Liver (tissue), 9 donors: ENCODE measurements around the gene C1QL1. TPM values are rescaled to one million over a fixed set of nuclear protein-coding genes. Genes with fewer than 3 reads are reported as not detected.

ENCODE experiments used
- DNase-seq: peaks from one replicate; pipeline ENCODE4 v3.0.0-alpha.2; 2017; ENCODE audit warnings: low spot score
- H3K27ac ChIP-seq, 2 donors: one replicate each; pipeline ENCODE4 v1.7.0; 2013; ENCODE audit warnings: inconsistent platforms in 2 of 2, low read length in 2 of 2, control low read depth in 1 of 2, low read depth in 1 of 2, mild to moderate bottlenecking in 1 of 2
- H3K27me3 ChIP-seq, 4 donors: one replicate each; pipeline versions ENCODE4 v1.6.1 to v1.7.0; 2013; ENCODE audit warnings: low read length in 3 of 4, inconsistent platforms in 1 of 4, mild to moderate bottlenecking in 1 of 4, moderate library complexity in 1 of 4; ENCODE audit not compliant: control insufficient read depth in 4 of 4, insufficient read depth in 4 of 4
- H3K36me3 ChIP-seq, 4 donors: one replicate each; pipeline versions ENCODE4 v1.6.1 to v1.7.0; 2013; ENCODE audit warnings: low read length in 3 of 4, mild to moderate bottlenecking in 3 of 4, low read depth in 1 of 4, moderate library complexity in 1 of 4; ENCODE audit not compliant: control insufficient read depth in 4 of 4, insufficient read depth in 3 of 4
- H3K4me1 ChIP-seq, 4 donors: one replicate each; pipeline versions ENCODE4 v1.6.1 to v1.7.0; 2013; ENCODE audit warnings: low read length in 3 of 4, mild to moderate bottlenecking in 3 of 4, moderate library complexity in 1 of 4; ENCODE audit not compliant: control insufficient read depth in 4 of 4, insufficient read depth in 4 of 4
- H3K4me3 ChIP-seq, 3 donors: one replicate each; pipeline versions ENCODE4 v1.6.1 to v1.7.0; 2013; ENCODE audit warnings: low read length in 3 of 3, control low read depth in 1 of 3, low read depth in 1 of 3, mild to moderate bottlenecking in 1 of 3
- H3K9ac ChIP-seq, 2 donors: one replicate each; pipeline ENCODE4 v1.7.0; 2013; ENCODE audit warnings: low read length in 2 of 2, mild to moderate bottlenecking in 2 of 2, moderate library complexity in 2 of 2, control low read depth in 1 of 2, low read depth in 1 of 2
- H3K9me3 ChIP-seq, 4 donors: one replicate each; pipeline versions ENCODE4 v1.6.1 to v1.7.0; 2013; ENCODE audit warnings: low read length in 3 of 4; ENCODE audit not compliant: control insufficient read depth in 4 of 4
- ATF3 ChIP-seq: IDR thresholded peaks from 2 replicates; pipeline ENCODE4 v1.6.1; 2016; ENCODE audit warnings: antibody characterized with exemption
- CTCF ChIP-seq: fragments of 150-350 bp; IDR thresholded peaks from 2 replicates; pipeline ENCODE4 v1.5.1; 2017; ENCODE audit warnings: improper control_type of control experiment, low read depth, low read length; ENCODE audit not compliant: missing input control
- EGR1 ChIP-seq, 2 donors: IDR thresholded peaks; 2 replicates each; pipeline ENCODE4 v1.6.1; 2016 to 2018; ENCODE audit warnings: antibody characterized with exemption in 2 of 2, low read depth in 2 of 2
- FOXA1 ChIP-seq: IDR thresholded peaks from 2 replicates; pipeline ENCODE4 v1.6.1; 2016; ENCODE audit warnings: antibody characterized with exemption
- FOXA2 ChIP-seq: IDR thresholded peaks from 2 replicates; pipeline ENCODE4 v1.6.1; 2016; ENCODE audit warnings: antibody characterized with exemption
- GABPA ChIP-seq, 2 donors: IDR thresholded peaks in 1 of 2; conservative IDR thresholded peaks in 1 of 2; 2 replicates each; pipeline ENCODE4 v1.6.1; 2016; ENCODE audit warnings: antibody characterized with exemption in 2 of 2, mild to moderate bottlenecking in 1 of 2, moderate library complexity in 1 of 2
- HNF4A ChIP-seq, 2 donors: conservative IDR thresholded peaks; 2 replicates each; pipeline ENCODE4 v1.6.1; 2016; ENCODE audit warnings: antibody characterized with exemption in 2 of 2, mild to moderate bottlenecking in 2 of 2
- HNF4G ChIP-seq: IDR thresholded peaks from 2 replicates; pipeline ENCODE4 v1.6.1; 2016; ENCODE audit warnings: antibody characterized with exemption
- JUND ChIP-seq, 2 donors: IDR thresholded peaks; 2 replicates each; pipeline ENCODE4 v1.6.1; 2016; ENCODE audit warnings: antibody characterized with exemption in 2 of 2
- NR2F2 ChIP-seq: IDR thresholded peaks from 2 replicates; pipeline ENCODE4 v1.6.1; 2016; ENCODE audit warnings: antibody characterized with exemption
- RAD21 ChIP-seq, 2 donors: IDR thresholded peaks; 2 replicates each; pipeline ENCODE4 v1.6.1; 2016; ENCODE audit warnings: antibody characterized with exemption in 2 of 2, mild to moderate bottlenecking in 2 of 2
- RXRA ChIP-seq, 2 donors: IDR thresholded peaks; 2 replicates each; pipeline ENCODE4 v1.6.1; 2017 to 2018; ENCODE audit warnings: antibody characterized with exemption in 2 of 2, mild to moderate bottlenecking in 1 of 2
- SP1 ChIP-seq: IDR thresholded peaks from 2 replicates; pipeline ENCODE4 v1.6.1; 2018; ENCODE audit warnings: antibody characterized with exemption, mild to moderate bottlenecking
- TAF1 ChIP-seq: conservative IDR thresholded peaks from 2 replicates; pipeline ENCODE4 v1.6.1; 2016; ENCODE audit warnings: antibody characterized with exemption, mild to moderate bottlenecking
- YY1 ChIP-seq: IDR thresholded peaks from 2 replicates; pipeline ENCODE4 v1.6.1; 2016; ENCODE audit warnings: antibody characterized with exemption, mild to moderate bottlenecking
- ZBTB33 ChIP-seq: IDR thresholded peaks from 2 replicates; pipeline ENCODE4 v1.6.1; 2016; ENCODE audit warnings: antibody characterized with exemption
- WGBS: extraction: QIAGEN DNeasy Blood & Tissue Kit; methylation state at CpG from one replicate; pipeline ENCODE4 v1.1.7; 2013; 5-methylcytosine and 5-hydroxymethylcytosine counted together
- polyA plus RNA-seq, 2 donors: library from polyadenylated mRNA; stranded (reverse) in 1 of 2; unstranded in 1 of 2; fragments of 200-250 nt in 1 of 2; fragments of >200 nt in 1 of 2; fragmentation: Nextera tagmentation in 1 of 2; extraction: Ambion mirVana in 1 of 2; gene quantifications; one replicate each; pipeline versions ENCODE4 v1.2.1 to v1.2.3, GENCODE V29; 2013 to 2015
- total RNA-seq, 2 donors: library from RNA; depleted of rRNA; stranded (reverse); fragments of >200 nt; gene quantifications; one replicate each; pipeline ENCODE4 v1.2.3, GENCODE V29; 2014
- TF ChIP-seq, protein P1 (sequence below): IDR thresholded peaks from 2 replicates; pipeline ENCODE4 v1.6.1; 2016; ENCODE audit warnings: antibody characterized with exemption, mild to moderate bottlenecking
- TF ChIP-seq, protein P2 (sequence below): IDR thresholded peaks from 2 replicates; pipeline ENCODE4 v1.6.1; 2016; ENCODE audit warnings: antibody characterized with exemption
- donor health status: healthy.
- donor health status: healthy.
- donor health status: healthy.
- donor health status: healthy.
- donor health status: healthy.

C1QL1 gene
- total and polyA plus RNA-seq, 4 donors, result 0.17 to 0.57 (median 0.23) TPM; not detected in 1

GRCh38 chr17:44919885-44920564 is 48.1 kb downstream of the C1QL1 start (continued):
- TF ChIP-seq CTCF, result peak; percentile 88

DNA sequence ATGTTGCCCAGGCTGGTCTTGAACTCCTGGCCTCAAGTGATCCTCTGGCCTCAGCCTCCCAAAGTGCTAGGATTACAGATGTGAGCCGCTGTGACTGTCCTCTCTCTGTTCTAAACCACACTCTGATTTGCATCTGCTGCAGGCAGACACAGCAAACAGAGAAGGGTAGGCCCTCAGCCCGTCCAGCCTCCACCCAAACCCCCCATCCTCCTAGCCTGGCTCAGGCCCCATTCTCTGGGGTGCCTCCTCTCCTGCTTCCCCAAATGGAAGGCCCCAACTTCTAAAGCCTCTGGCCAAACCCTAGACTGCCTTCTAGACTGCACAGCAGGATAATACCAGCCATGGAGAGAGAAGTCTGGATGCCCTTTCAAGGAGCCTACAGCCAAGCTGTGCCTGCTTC is 48.7 kb downstream of the C1QL1 start:
- TF ChIP-seq JUND (IDR thresholded peaks at IDR 0.05), result no peak
- no peak for TF ChIP-seq NR2F2
- TF ChIP-seq GABPA (IDR thresholded peaks at IDR 0.05 in 1 of 2, conservative IDR thresholded peaks at IDR 0.05 in 1 of 2), result no peak
- no peak for TF ChIP-seq ZBTB33
- peaks cover 0 to 6% (median 1%) of the 10 kb centered on the region in 4 donors for H3K4me1 ChIP-seq
- no peak overlapping the region for H3K4me3 ChIP-seq
- H3K9me3 ChIP-seq, result no peaks in the 10 kb centered on the region
- H3K9ac ChIP-seq, result no peak overlapping the region
- H3K27me3 ChIP-seq, result no peaks in the 10 kb centered on the region
- H3K36me3 ChIP-seq, result no peaks in the 10 kb centered on the region
- H3K27ac ChIP-seq, result no peak overlapping the region
- 71% methylated on average over 2 of the region's 2 CpGs for WGBS
- no peak for DNase-seq

- Histone ChIP-seq H3K9me3 (no peaks in the 10 kb centered on the region), H3K4me1 (peaks cover 0 to 6% (median 1%) of the 10 kb centered on the region in 4 donors), H3K9ac (no peak overlapping the region), H3K36me3 (no peaks in the 10 kb centered on the region), H3K27me3 (no peaks in the 10 kb centered on the region), H3K27ac (no peak overlapping the region), H3K4me3 (no peak overlapping the region)
- 94% methylated on average over 2 of the region's 2 CpGs for WGBS
- DNase-seq, result no peak
- no peak for TF ChIP-seq YY1
- TF ChIP-seq HNF4G, result no peak
- TF ChIP-seq FOXA1, result no peak
- no peak for TF ChIP-seq TAF1
- TF ChIP-seq RAD21 (IDR thresholded peaks at IDR 0.05), result no peak
- TF ChIP-seq NR2F2, result no peak
- TF ChIP-seq EGR1 (IDR thresholded peaks at IDR 0.05; ENCODE audit: low read depth in 2 of 2), result no peak
- TF ChIP-seq, protein P1, sequence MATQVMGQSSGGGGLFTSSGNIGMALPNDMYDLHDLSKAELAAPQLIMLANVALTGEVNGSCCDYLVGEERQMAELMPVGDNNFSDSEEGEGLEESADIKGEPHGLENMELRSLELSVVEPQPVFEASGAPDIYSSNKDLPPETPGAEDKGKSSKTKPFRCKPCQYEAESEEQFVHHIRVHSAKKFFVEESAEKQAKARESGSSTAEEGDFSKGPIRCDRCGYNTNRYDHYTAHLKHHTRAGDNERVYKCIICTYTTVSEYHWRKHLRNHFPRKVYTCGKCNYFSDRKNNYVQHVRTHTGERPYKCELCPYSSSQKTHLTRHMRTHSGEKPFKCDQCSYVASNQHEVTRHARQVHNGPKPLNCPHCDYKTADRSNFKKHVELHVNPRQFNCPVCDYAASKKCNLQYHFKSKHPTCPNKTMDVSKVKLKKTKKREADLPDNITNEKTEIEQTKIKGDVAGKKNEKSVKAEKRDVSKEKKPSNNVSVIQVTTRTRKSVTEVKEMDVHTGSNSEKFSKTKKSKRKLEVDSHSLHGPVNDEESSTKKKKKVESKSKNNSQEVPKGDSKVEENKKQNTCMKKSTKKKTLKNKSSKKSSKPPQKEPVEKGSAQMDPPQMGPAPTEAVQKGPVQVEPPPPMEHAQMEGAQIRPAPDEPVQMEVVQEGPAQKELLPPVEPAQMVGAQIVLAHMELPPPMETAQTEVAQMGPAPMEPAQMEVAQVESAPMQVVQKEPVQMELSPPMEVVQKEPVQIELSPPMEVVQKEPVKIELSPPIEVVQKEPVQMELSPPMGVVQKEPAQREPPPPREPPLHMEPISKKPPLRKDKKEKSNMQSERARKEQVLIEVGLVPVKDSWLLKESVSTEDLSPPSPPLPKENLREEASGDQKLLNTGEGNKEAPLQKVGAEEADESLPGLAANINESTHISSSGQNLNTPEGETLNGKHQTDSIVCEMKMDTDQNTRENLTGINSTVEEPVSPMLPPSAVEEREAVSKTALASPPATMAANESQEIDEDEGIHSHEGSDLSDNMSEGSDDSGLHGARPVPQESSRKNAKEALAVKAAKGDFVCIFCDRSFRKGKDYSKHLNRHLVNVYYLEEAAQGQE, result no peak
- TF ChIP-seq SP1, result no peak
- no peak for TF ChIP-seq GABPA (IDR thresholded peaks at IDR 0.05 in 1 of 2, conservative IDR thresholded peaks at IDR 0.05 in 1 of 2)
- TF ChIP-seq, protein P2, sequence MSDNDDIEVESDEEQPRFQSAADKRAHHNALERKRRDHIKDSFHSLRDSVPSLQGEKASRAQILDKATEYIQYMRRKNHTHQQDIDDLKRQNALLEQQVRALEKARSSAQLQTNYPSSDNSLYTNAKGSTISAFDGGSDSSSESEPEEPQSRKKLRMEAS, result no peak
- no peak for TF ChIP-seq JUND (IDR thresholded peaks at IDR 0.05)
- TF ChIP-seq HNF4A (conservative IDR thresholded peaks at IDR 0.05), result no peak
- TF ChIP-seq ATF3, result no peak
- no peak for TF ChIP-seq CTCF
- no peak for TF ChIP-seq FOXA2
- no peak for TF ChIP-seq ZBTB33
- no peak for TF ChIP-seq RXRA (IDR thresholded peaks at IDR 0.05)
Measured at GRCh38 chr17:44918006-44918405, 50.1 kb downstream of the C1QL1 start.
